B cell (primary cell): Measurements from ENCODE around the gene PSMB10. TPM values are rescaled to one million over a fixed set of nuclear protein-coding genes. Genes with fewer than 3 reads are reported as not detected.

Experiments
- ATAC-seq: fragments of 200-7000 bp; cut with Tn5 transposase; one replicate; pipeline ENCODE4 v1.10.0; 2021; ENCODE audit warnings: low read depth, mild to moderate bottlenecking, moderate number of reproducible peaks, moderate library complexity
- CTCF ChIA-PET: fragments of 350-600 bp; sonication (Branson Sonifier 250); formaldehyde crosslinking; loops from one replicate; lab custom pipeline; 2021; ENCODE audit warnings: antibody characterized with exemption, inconsistent platforms; lab: Charles Lee
- POLR2A ChIA-PET: fragments of 350-600 bp; sonication (Branson Sonifier 250); formaldehyde crosslinking; loops from one replicate; lab custom pipeline; 2021; ENCODE audit warnings: antibody characterized with exemption; lab: Charles Lee
- DNase-seq: peaks from one replicate; pipeline ENCODE4 v3.0.0; 2013
- H2AFZ ChIP-seq: 2 replicates; pipeline ENCODE4 v1.6.1; 2012; ENCODE audit warnings: mild to moderate bottlenecking, low read depth, low read length; ENCODE audit not compliant: insufficient read depth, poor library complexity, severe bottlenecking
- H3K27ac ChIP-seq, 2 donors: 1 replicate in 1 of 2; 2 replicates in 1 of 2; pipeline ENCODE4 v1.5.1; 2012 to 2013; ENCODE audit warnings: low read length in 2 of 2, mild to moderate bottlenecking in 2 of 2, moderate library complexity in 1 of 2
- H3K27me3 ChIP-seq, 4 experiments: fragments of 200-600 bp in 1 of 4; sonication (generic) in 1 of 4; replicated peaks in 1 of 4; 1 replicate in 2 of 4; 2 replicates in 2 of 4; pipeline versions ENCODE4 v1.6.1 to v1.7.0; 2013 to 2016; ENCODE audit warnings: low read length in 3 of 4, mild to moderate bottlenecking in 2 of 4, mixed read lengths in 1 of 4, moderate library complexity in 1 of 4; ENCODE audit not compliant: insufficient read depth in 4 of 4, control insufficient read depth in 3 of 4; ENCODE audit errors: control extremely low read depth in 1 of 4
- H3K36me3 ChIP-seq, 2 experiments: replicated peaks in 1 of 2; 1 replicate in 1 of 2; 2 replicates in 1 of 2; pipeline versions ENCODE4 v1.6.1 to v1.7.1; 2013; ENCODE audit warnings: low read length in 1 of 2; ENCODE audit not compliant: insufficient read depth in 2 of 2, control insufficient read depth in 1 of 2; ENCODE audit errors: control extremely low read depth in 1 of 2, extremely low read depth in 1 of 2
- H3K4me1 ChIP-seq, 2 donors: fragments of 200-600 bp in 1 of 2; sonication (generic) in 1 of 2; 1 replicate in 1 of 2; 2 replicates in 1 of 2; pipeline versions ENCODE4 v1.5.1 to v1.6.1; 2013 to 2017; ENCODE audit warnings: low read length in 2 of 2; ENCODE audit not compliant: control insufficient read depth in 2 of 2, insufficient read depth in 2 of 2
- H3K4me2 ChIP-seq: replicated peaks from 2 replicates; pipeline ENCODE3; 2012; ENCODE audit warnings: mild to moderate bottlenecking, low read depth, low read length; ENCODE audit not compliant: poor library complexity, severe bottlenecking
- H3K4me3 ChIP-seq, 5 experiments: fragments of 200-600 bp in 1 of 5; sonication (generic) in 1 of 5; 1 replicate in 3 of 5; 2 replicates in 2 of 5; pipeline versions ENCODE4 v1.5.1 to v1.7.0; 2011 to 2016; ENCODE audit warnings: low read length in 4 of 5, mild to moderate bottlenecking in 4 of 5, low read depth in 2 of 5, control low read depth in 1 of 5, moderate library complexity in 1 of 5; ENCODE audit not compliant: insufficient read depth in 1 of 5; ENCODE audit errors: control extremely low read depth in 1 of 5, extremely low read depth in 1 of 5
- H3K79me2 ChIP-seq: fragments of 200-600 bp; sonication (generic); one replicate; pipeline ENCODE4 v1.6.0; 2016; ENCODE audit warnings: low read length; ENCODE audit not compliant: control insufficient read depth, insufficient read depth
- H3K9ac ChIP-seq: fragments of 200-600 bp; sonication (generic); 2 replicates; pipeline ENCODE4 v1.6.1; 2017; ENCODE audit warnings: mild to moderate bottlenecking, low read length, moderate library complexity
- H3K9me3 ChIP-seq, 3 donors: one replicate each; pipeline versions ENCODE4 v1.6.1 to v1.7.1; 2013; ENCODE audit warnings: low read length in 2 of 3; ENCODE audit not compliant: control insufficient read depth in 2 of 3, insufficient read depth in 1 of 3; ENCODE audit errors: control extremely low read depth in 1 of 3
- H4K20me1 ChIP-seq: 2 replicates; pipeline ENCODE4 v1.6.0; 2012; ENCODE audit warnings: mild to moderate bottlenecking, low read length; ENCODE audit not compliant: insufficient read depth, control insufficient read depth, poor library complexity, severe bottlenecking
- H3K27ac Mint-ChIP-seq: one replicate; pipeline ENCODE4 v1.8.0; 2021; ENCODE audit warnings: mixed read lengths
- H3K27me3 Mint-ChIP-seq: one replicate; pipeline ENCODE4 v1.8.0; 2021; ENCODE audit warnings: mixed read lengths
- H3K4me1 Mint-ChIP-seq: one replicate; pipeline ENCODE4 v1.8.0; 2021; ENCODE audit warnings: mixed read lengths
- H3K4me3 Mint-ChIP-seq: one replicate; pipeline ENCODE4 v1.8.0; 2021; ENCODE audit warnings: mixed read lengths
- H3K9me3 Mint-ChIP-seq: one replicate; pipeline ENCODE4 v1.8.0; 2022; ENCODE audit warnings: mixed read lengths; ENCODE audit not compliant: insufficient read depth
- EZH2 ChIP-seq: IDR thresholded peaks from 2 replicates; pipeline ENCODE4 v1.6.1; 2012; ENCODE audit warnings: borderline replicate concordance, low read depth, mild to moderate bottlenecking, moderate library complexity, low read length; ENCODE audit not compliant: insufficient read depth, poor library complexity, severe bottlenecking
- WGBS: methylation state at CpG from one replicate; pipeline ENCODE4 v1.1.5; 2013; ENCODE audit warnings: missing lambda C conversion rate; ENCODE audit not compliant: insufficient coverage; 5-methylcytosine and 5-hydroxymethylcytosine counted together
- intact Hi-C: fragments of 100-400 bp; cut with micrococcal nuclease; formaldehyde crosslinking; loops from one replicate; pipeline ENCODE4 v1.10.0; 2022
- polyA plus RNA-seq: library from polyadenylated mRNA; depleted of rRNA; stranded (reverse); fragments of >200 nt; gene quantifications from 2 replicates; pipeline ENCODE4 v1.2.3, GENCODE V29; 2012
- total RNA-seq, 2 donors: library from RNA; stranded (reverse); fragments of 120-200 nt in 1 of 2; gene quantifications; 1 replicate in 1 of 2; 2 replicates in 1 of 2; pipeline versions ENCODE4 v1.2.3 to v1.2.4, GENCODE V29; 2013 to 2022
- TF ChIP-seq, protein P1 (sequence below): fragments of 200-600 bp; IDR thresholded peaks from one replicate; pipeline ENCODE4 v1.8.0; 2022; ENCODE audit warnings: antibody characterized with exemption, mild to moderate bottlenecking

Gene PSMB10
- total and polyA plus RNA-seq, 2 donors (not counting 1 experiment from before 2014, with no cell fraction given): 167 to 176 TPM

DNA sequence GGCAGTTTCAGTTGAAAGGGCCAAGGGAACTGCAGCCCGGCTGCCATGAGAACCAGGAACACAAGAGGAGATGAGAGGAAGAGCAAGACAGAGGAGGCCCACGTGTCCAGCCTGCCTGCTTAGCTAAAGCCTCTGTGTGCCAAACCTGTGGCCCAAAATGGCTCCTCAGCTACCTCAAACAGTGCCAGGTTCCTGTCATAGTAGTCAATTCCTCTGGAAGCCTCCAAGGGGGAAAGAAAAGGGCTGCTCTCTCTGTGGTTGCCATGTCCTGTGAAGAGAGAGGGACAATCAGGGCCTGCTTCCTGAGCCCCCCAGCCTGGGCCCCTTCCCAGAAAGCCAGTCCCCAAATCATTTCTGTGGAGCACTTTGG lies 26.6 kb upstream of the PSMB10 start:
- Mint-ChIP-seq H3K27ac (no peak overlapping the region), H3K9me3 (no peaks in the 10 kb centered on the region), H3K4me1 (peaks cover 13% of the 10 kb centered on the region), H3K27me3 (no peaks in the 10 kb centered on the region), H3K4me3 (no peak overlapping the region)
- no peak overlapping the region for H3K27ac ChIP-seq
- no peak for DNase-seq
- peaks cover 32% of the 10 kb centered on the region for H3K79me2 ChIP-seq
- WGBS: 94% methylated on average over 2 of the region's 2 CpGs
- H3K4me1 ChIP-seq: peaks cover 10 to 12% of the 10 kb centered on the region in 2 donors
- intact Hi-C loops: loop anchor here (10.0 kb wide), 1 partner anchor 262 kb away; no protein-coding TSS in a partner anchor
- no peak for ATAC-seq
- ChIA-PET CTCF (interaction anchor here (0.5 kb wide), 1 partner anchor 1278 kb away, joined by 3 read pairs; no protein-coding TSS in a partner anchor), POLR2A (interaction anchor here (1.2 kb wide), 1 partner anchor 23 kb away, joined by 4 read pairs; no protein-coding TSS in a partner anchor)
- TF ChIP-seq, protein P1, sequence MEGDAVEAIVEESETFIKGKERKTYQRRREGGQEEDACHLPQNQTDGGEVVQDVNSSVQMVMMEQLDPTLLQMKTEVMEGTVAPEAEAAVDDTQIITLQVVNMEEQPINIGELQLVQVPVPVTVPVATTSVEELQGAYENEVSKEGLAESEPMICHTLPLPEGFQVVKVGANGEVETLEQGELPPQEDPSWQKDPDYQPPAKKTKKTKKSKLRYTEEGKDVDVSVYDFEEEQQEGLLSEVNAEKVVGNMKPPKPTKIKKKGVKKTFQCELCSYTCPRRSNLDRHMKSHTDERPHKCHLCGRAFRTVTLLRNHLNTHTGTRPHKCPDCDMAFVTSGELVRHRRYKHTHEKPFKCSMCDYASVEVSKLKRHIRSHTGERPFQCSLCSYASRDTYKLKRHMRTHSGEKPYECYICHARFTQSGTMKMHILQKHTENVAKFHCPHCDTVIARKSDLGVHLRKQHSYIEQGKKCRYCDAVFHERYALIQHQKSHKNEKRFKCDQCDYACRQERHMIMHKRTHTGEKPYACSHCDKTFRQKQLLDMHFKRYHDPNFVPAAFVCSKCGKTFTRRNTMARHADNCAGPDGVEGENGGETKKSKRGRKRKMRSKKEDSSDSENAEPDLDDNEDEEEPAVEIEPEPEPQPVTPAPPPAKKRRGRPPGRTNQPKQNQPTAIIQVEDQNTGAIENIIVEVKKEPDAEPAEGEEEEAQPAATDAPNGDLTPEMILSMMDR: no peak
- no peak for TF ChIP-seq EZH2
- H3K4me3 ChIP-seq: no peak overlapping the region
- no peak overlapping the region for H3K4me2 ChIP-seq
- H3K36me3 ChIP-seq: peaks cover 0 to 27% of the 10 kb centered on the region in 2 experiments
- H2AFZ ChIP-seq: no peak overlapping the region
- H4K20me1 ChIP-seq: peaks cover 8% of the 10 kb centered on the region
- H3K9me3 ChIP-seq: no peaks in the 10 kb centered on the region
- no peak overlapping the region for H3K9ac ChIP-seq
- no peaks in the 10 kb centered on the region for H3K27me3 ChIP-seq

DNA sequence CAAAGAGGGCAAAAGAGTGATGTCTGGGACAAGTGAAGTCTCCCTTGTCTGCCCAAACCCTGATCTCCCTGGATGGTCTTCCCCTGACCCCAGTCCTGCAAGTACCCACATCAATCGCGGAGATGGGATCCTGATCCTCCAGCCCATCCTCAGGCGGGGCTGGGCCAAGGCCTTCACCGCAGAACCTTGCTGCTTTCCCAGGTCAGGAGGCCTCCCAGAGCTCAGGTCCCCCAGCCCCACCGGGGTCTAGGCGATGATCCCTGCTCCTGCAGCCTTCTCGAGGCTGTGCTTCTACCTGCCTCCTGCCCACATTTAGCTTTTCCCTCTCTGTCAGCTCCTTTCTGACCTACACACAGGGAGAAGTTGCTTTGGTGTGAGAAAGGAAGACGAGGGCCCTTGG lies 25.5 kb upstream of the PSMB10 start:
- Mint-ChIP-seq H3K27me3 (no peaks in the 10 kb centered on the region), H3K4me1 (peaks cover 6% of the 10 kb centered on the region), H3K9me3 (no peaks in the 10 kb centered on the region), H3K4me3 (no peak overlapping the region), H3K27ac (no peak overlapping the region)
- Histone ChIP-seq H3K4me2 (no peak overlapping the region), H3K79me2 (peaks cover 25% of the 10 kb centered on the region), H3K9ac (no peak overlapping the region), H3K27me3 (no peaks in the 10 kb centered on the region), H3K36me3 (peaks cover 0 to 27% of the 10 kb centered on the region in 2 experiments), H2AFZ (no peak overlapping the region), H3K4me1 (peaks cover 3 to 5% of the 10 kb centered on the region in 2 donors), H3K9me3 (no peaks in the 10 kb centered on the region), H4K20me1 (peaks cover 7% of the 10 kb centered on the region), H3K4me3 (no peak overlapping the region), H3K27ac (no peak overlapping the region)
- 98% methylated on average over 4 of the region's 8 CpGs for WGBS
- intact Hi-C loops: loop anchor here (10.0 kb wide), 1 partner anchor 263 kb away; no protein-coding TSS in a partner anchor
- ATAC-seq: no peak
- ChIA-PET CTCF (interaction anchor here (1.3 to 2.5 kb wide), 2 partner anchors 20 to 286 kb away, joined by 3 to 5 read pairs; no protein-coding TSS in a partner anchor), POLR2A (no interaction called here)
- TF ChIP-seq, protein P1: no peak
- TF ChIP-seq EZH2: no peak
- no peak for DNase-seq
